Astrocyte (in vitro differentiated cells and primary cell): ENCODE data around the gene EML1.

Experiments
- EZH2 ChIP-seq: IDR thresholded peaks from 2 replicates; pipeline ENCODE4 v1.6.1; 2012; ENCODE audit warnings: mild to moderate bottlenecking, low read length, inconsistent platforms; ENCODE audit not compliant: insufficient read depth
- TF ChIP-seq, protein P1 (sequence below): IDR thresholded peaks from 2 replicates; pipeline ENCODE4 v1.5.1; 2011; ENCODE audit warnings: low read depth, mild to moderate bottlenecking, inconsistent platforms, low read length, moderate library complexity; ENCODE audit not compliant: insufficient read depth

DNA sequence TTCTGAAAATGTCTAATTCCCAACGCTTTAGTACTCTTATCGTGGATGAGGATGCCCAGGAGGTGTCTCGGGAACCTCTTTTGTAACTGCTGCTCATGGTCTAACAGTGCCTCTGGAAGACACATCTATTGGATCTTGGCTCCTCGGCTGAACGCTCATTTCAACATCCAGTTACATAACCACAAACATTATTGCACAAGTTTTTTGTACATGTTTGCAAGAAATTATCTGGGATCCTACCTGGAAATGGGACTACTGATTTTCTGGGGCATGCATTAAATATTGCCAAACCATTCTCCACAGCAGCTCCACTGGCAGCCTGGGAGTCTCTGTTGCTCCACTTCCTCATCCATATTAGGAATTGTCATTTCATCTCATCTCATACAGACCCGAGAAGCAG is 154.5 kb downstream of the EML1 start:
- TF ChIP-seq, protein P1, sequence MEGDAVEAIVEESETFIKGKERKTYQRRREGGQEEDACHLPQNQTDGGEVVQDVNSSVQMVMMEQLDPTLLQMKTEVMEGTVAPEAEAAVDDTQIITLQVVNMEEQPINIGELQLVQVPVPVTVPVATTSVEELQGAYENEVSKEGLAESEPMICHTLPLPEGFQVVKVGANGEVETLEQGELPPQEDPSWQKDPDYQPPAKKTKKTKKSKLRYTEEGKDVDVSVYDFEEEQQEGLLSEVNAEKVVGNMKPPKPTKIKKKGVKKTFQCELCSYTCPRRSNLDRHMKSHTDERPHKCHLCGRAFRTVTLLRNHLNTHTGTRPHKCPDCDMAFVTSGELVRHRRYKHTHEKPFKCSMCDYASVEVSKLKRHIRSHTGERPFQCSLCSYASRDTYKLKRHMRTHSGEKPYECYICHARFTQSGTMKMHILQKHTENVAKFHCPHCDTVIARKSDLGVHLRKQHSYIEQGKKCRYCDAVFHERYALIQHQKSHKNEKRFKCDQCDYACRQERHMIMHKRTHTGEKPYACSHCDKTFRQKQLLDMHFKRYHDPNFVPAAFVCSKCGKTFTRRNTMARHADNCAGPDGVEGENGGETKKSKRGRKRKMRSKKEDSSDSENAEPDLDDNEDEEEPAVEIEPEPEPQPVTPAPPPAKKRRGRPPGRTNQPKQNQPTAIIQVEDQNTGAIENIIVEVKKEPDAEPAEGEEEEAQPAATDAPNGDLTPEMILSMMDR, result no peak
- no peak for TF ChIP-seq EZH2
